CD4-positive, alpha-beta memory T cell (primary cell): ENCODE data around the gene UCN. TPM values are rescaled to one million over a fixed set of nuclear protein-coding genes. Genes with fewer than 3 reads are reported as not detected.
A peak's percentile ranks its signal among the peaks of the same experiment; 100 is the strongest.

ENCODE experiments used
- CTCF ChIA-PET: fragments of 350-600 bp; sonication (Branson Sonifier 250); formaldehyde crosslinking; loops from one replicate; lab custom pipeline; 2021; ENCODE audit warnings: inconsistent platforms; ENCODE audit not compliant: partially characterized antibody; lab: Charles Lee
- POLR2A ChIA-PET: fragments of 350-600 bp; sonication (Branson Sonifier 250); formaldehyde crosslinking; loops from one replicate; lab custom pipeline; 2021; ENCODE audit not compliant: partially characterized antibody; lab: Charles Lee
- DNase-seq, 5 donors: peaks; one replicate each; pipeline versions ENCODE4 v3.0.0 to v3.0.0-alpha.2; 2020 to 2022; ENCODE audit warnings: mixed read lengths in 1 of 5
- H3K27ac ChIP-seq: one replicate; pipeline ENCODE4 v1.7.0; 2013; ENCODE audit warnings: low read depth, low read length
- H3K27me3 ChIP-seq: 2 replicates; pipeline ENCODE4 v1.7.0; 2013; ENCODE audit warnings: mild to moderate bottlenecking, low read length, moderate library complexity; ENCODE audit not compliant: insufficient read depth
- H3K36me3 ChIP-seq: 2 replicates; pipeline ENCODE4 v1.7.0; 2013; ENCODE audit warnings: mild to moderate bottlenecking, low read length, moderate library complexity; ENCODE audit not compliant: insufficient read depth
- H3K4me1 ChIP-seq: 2 replicates; pipeline ENCODE4 v1.7.0; 2013; ENCODE audit warnings: mild to moderate bottlenecking, low read length, moderate library complexity; ENCODE audit not compliant: insufficient read depth
- H3K4me3 ChIP-seq, 2 donors: one replicate each; pipeline ENCODE4 v1.7.0; 2013; ENCODE audit warnings: low read length in 2 of 2, mild to moderate bottlenecking in 1 of 2
- H3K9me3 ChIP-seq, 2 donors: one replicate each; pipeline ENCODE4 v1.7.0; 2013; ENCODE audit warnings: low read length in 2 of 2, control low read depth in 1 of 2; ENCODE audit not compliant: control insufficient read depth in 1 of 2
- H3K27ac Mint-ChIP-seq, 7 donors: one replicate each; pipeline ENCODE4 v1.8.0; 2020 to 2021; ENCODE audit warnings: mixed read lengths in 7 of 7, mild to moderate bottlenecking in 6 of 7, inconsistent platforms in 3 of 7, moderate library complexity in 3 of 7
- H3K27me3 Mint-ChIP-seq, 2 donors: one replicate each; pipeline ENCODE4 v1.8.0; 2020 to 2021; ENCODE audit warnings: mixed read lengths in 2 of 2
- H3K36me3 Mint-ChIP-seq, 2 donors: one replicate each; pipeline ENCODE4 v1.8.0; 2020 to 2021; ENCODE audit warnings: mixed read lengths in 2 of 2, inconsistent platforms in 1 of 2, mild to moderate bottlenecking in 1 of 2
- H3K4me1 Mint-ChIP-seq, 4 donors: one replicate each; pipeline ENCODE4 v1.8.0; 2020 to 2021; ENCODE audit warnings: mixed read lengths in 4 of 4, mild to moderate bottlenecking in 1 of 4
- H3K4me3 Mint-ChIP-seq, 8 donors: one replicate each; pipeline ENCODE4 v1.8.0; 2020 to 2021; ENCODE audit warnings: mixed read lengths in 8 of 8, mild to moderate bottlenecking in 7 of 8, moderate library complexity in 6 of 8, inconsistent platforms in 3 of 8
- H3K9me3 Mint-ChIP-seq, 8 donors: one replicate each; pipeline ENCODE4 v1.8.0; 2020 to 2021; ENCODE audit warnings: mixed read lengths in 8 of 8, mild to moderate bottlenecking in 5 of 8, inconsistent platforms in 3 of 8, moderate library complexity in 1 of 8
- intact Hi-C: fragments of 100-400 bp; cut with micrococcal nuclease; formaldehyde crosslinking; loops from one replicate; pipeline ENCODE4 v1.15.1; 2023
- polyA plus RNA-seq, 2 donors: library from polyadenylated mRNA; unstranded; fragments of 300-500 nt; fragmentation: Illumina TruSeq; gene quantifications; one replicate each; pipeline ENCODE4 v1.2.3, GENCODE V29; 2021
- total RNA-seq, 2 experiments: library from RNA; stranded (reverse); gene quantifications; one replicate each; pipeline ENCODE4 v1.2.3, GENCODE V29; 2021

Gene UCN
- total and polyA plus RNA-seq, 4 experiments from 2014 or later = 0.84 to 5.4 (median 5.1) TPM; not detected in 1

- no peaks in the 10 kb centered on the region for H3K27me3 Mint-ChIP-seq
- H3K27ac Mint-ChIP-seq = no peak overlapping the region
- ChIA-PET CTCF (interaction anchor here (1.3 kb wide), 1 partner anchor 14 kb away, joined by 3 read pairs; no protein-coding TSS in a partner anchor), POLR2A (no interaction called here)
- peaks cover 10 to 20% of the 10 kb centered on the region in 2 donors for H3K36me3 Mint-ChIP-seq
- Histone ChIP-seq H3K27ac (no peak overlapping the region), H3K4me3 (no peak overlapping the region), H3K4me1 (peaks cover 8% of the 10 kb centered on the region), H3K9me3 (no peaks in the 10 kb centered on the region), H3K36me3 (no peaks in the 10 kb centered on the region), H3K27me3 (no peaks in the 10 kb centered on the region)
- H3K4me3 Mint-ChIP-seq = no peak overlapping the region
- DNase-seq = no peak
- intact Hi-C loops = no loop called here
- peaks cover 4 to 8% (median 6%) of the 10 kb centered on the region in 4 donors for H3K4me1 Mint-ChIP-seq
- H3K9me3 Mint-ChIP-seq = peaks cover 0 to 2% (median 0%) of the 10 kb centered on the region in 8 donors
Observed at GRCh38 chr2:27316655-27317412, 8.6 kb upstream of the UCN start.

- H3K4me3 ChIP-seq = no peak overlapping the region
- CTCF ChIA-PET = interaction anchor here (1.3 to 4.6 kb wide), 2 partner anchors 12 to 22 kb away, joined by 4 to 23 read pairs; no protein-coding TSS in a partner anchor
- POLR2A ChIA-PET = interaction anchor here (1.7 kb wide), 1 partner anchor 8 kb away, joined by 5 read pairs; no protein-coding TSS in a partner anchor
Observed at GRCh38 chr2:27315122-27315521, 6.9 kb upstream of the UCN start.

GRCh38 chr2:27314709-27315108 is 6.5 kb upstream of the UCN start:
- no peaks in the 10 kb centered on the region for H3K9me3 Mint-ChIP-seq
- peaks cover 15 to 30% of the 10 kb centered on the region in 2 donors for H3K36me3 Mint-ChIP-seq
- no peaks in the 10 kb centered on the region for H3K27me3 Mint-ChIP-seq
- no peaks in the 10 kb centered on the region for H3K4me1 ChIP-seq
- H3K9me3 ChIP-seq = no peaks in the 10 kb centered on the region
- H3K27ac ChIP-seq = no peak overlapping the region
- no peak overlapping the region for H3K4me3 ChIP-seq
- intact Hi-C loops = no loop called here
- DNase-seq = no peak
- ChIA-PET POLR2A (interaction anchor here (1.7 kb wide), 1 partner anchor 9 kb away, joined by 5 read pairs; no protein-coding TSS in a partner anchor), CTCF (interaction anchor here (1.3 to 4.6 kb wide), 2 partner anchors 11 to 22 kb away, joined by 4 to 23 read pairs; no protein-coding TSS in a partner anchor)
- H3K36me3 ChIP-seq = no peaks in the 10 kb centered on the region
- H3K27ac Mint-ChIP-seq = peak overlapping the region in 3 of 7 donors; percentile 5 to 59 (median 37)
- peaks cover 0 to 2% (median under 1%) of the 10 kb centered on the region in 4 donors for H3K4me1 Mint-ChIP-seq
- H3K27me3 ChIP-seq = no peaks in the 10 kb centered on the region
- no peak overlapping the region for H3K4me3 Mint-ChIP-seq

More at GRCh38 chr2:27315122-27315521, 6.9 kb upstream of the UCN start:
- H3K4me1 Mint-ChIP-seq = peaks cover 0 to 1% (median 0%) of the 10 kb centered on the region in 4 donors
- no peak for DNase-seq
- Histone ChIP-seq H3K9me3 (no peaks in the 10 kb centered on the region), H3K36me3 (no peaks in the 10 kb centered on the region), H3K27me3 (no peaks in the 10 kb centered on the region), H3K27ac (no peak overlapping the region), H3K4me1 (no peaks in the 10 kb centered on the region)
- no peak overlapping the region for H3K4me3 Mint-ChIP-seq
- no peak overlapping the region for H3K27ac Mint-ChIP-seq
- intact Hi-C loops = no loop called here
- no peaks in the 10 kb centered on the region for H3K9me3 Mint-ChIP-seq
- H3K27me3 Mint-ChIP-seq = no peaks in the 10 kb centered on the region
- peaks cover 14 to 26% of the 10 kb centered on the region in 2 donors for H3K36me3 Mint-ChIP-seq

- intact Hi-C loops = no loop called here
- H3K36me3 ChIP-seq = no peaks in the 10 kb centered on the region
- Mint-ChIP-seq H3K4me3 (no peak overlapping the region), H3K27me3 (no peaks in the 10 kb centered on the region), H3K4me1 (peaks cover 0 to 4% (median under 1%) of the 10 kb centered on the region in 4 donors), H3K27ac (peak overlapping the region in 1 of 7 donors; percentile 37), H3K9me3 (no peaks in the 10 kb centered on the region), H3K36me3 (peaks cover 20 to 36% of the 10 kb centered on the region in 2 donors)
- no peak overlapping the region for H3K27ac ChIP-seq
- no peaks in the 10 kb centered on the region for H3K27me3 ChIP-seq
- no peaks in the 10 kb centered on the region for H3K4me1 ChIP-seq
- CTCF ChIA-PET = interaction anchor here (1.3 to 4.6 kb wide), 2 partner anchors 11 to 23 kb away, joined by 4 to 23 read pairs; no protein-coding TSS in a partner anchor
- no peak for DNase-seq
- POLR2A ChIA-PET = interaction anchor here (1.7 kb wide), 1 partner anchor 9 kb away, joined by 5 read pairs; no protein-coding TSS in a partner anchor
- H3K4me3 ChIP-seq = no peak overlapping the region
- H3K9me3 ChIP-seq = no peaks in the 10 kb centered on the region
Observed at GRCh38 chr2:27313882-27314645, 5.8 kb upstream of the UCN start.

- H3K4me1 Mint-ChIP-seq = peaks cover 1 to 5% (median 3%) of the 10 kb centered on the region in 4 donors
- no peaks in the 10 kb centered on the region for H3K9me3 Mint-ChIP-seq
- CTCF ChIA-PET = interaction anchor here (2.0 to 4.6 kb wide), 2 partner anchors 9 to 32 kb away, joined by 6 to 23 read pairs; no protein-coding TSS in a partner anchor
- peaks cover 19 to 34% of the 10 kb centered on the region in 2 donors for H3K36me3 Mint-ChIP-seq
- no peak for DNase-seq
- Histone ChIP-seq H3K4me1 (peaks cover 3% of the 10 kb centered on the region), H3K4me3 (no peak overlapping the region), H3K36me3 (no peaks in the 10 kb centered on the region), H3K27me3 (peaks cover 3% of the 10 kb centered on the region), H3K27ac (no peak overlapping the region), H3K9me3 (no peaks in the 10 kb centered on the region)
- POLR2A ChIA-PET = interaction anchor here (0.7 kb wide), 1 partner anchor 10 kb away, joined by 3 read pairs; no protein-coding TSS in a partner anchor
- H3K27me3 Mint-ChIP-seq = peaks cover 0 to 3% of the 10 kb centered on the region in 2 donors
- intact Hi-C loops = no loop called here
- H3K27ac Mint-ChIP-seq = no peak overlapping the region
- H3K4me3 Mint-ChIP-seq = no peak overlapping the region
Observed at GRCh38 chr2:27312152-27312551, 3.9 kb upstream of the UCN start.

- Mint-ChIP-seq H3K27me3 (peaks cover 8 to 12% of the 10 kb centered on the region in 2 donors), H3K4me1 (peaks cover 1 to 8% (median 4%) of the 10 kb centered on the region in 4 donors), H3K4me3 (peak overlapping the region in 1 of 8 donors; percentile 46), H3K27ac (no peak overlapping the region), H3K9me3 (no peaks in the 10 kb centered on the region), H3K36me3 (peaks cover 17 to 26% of the 10 kb centered on the region in 2 donors)
- ChIA-PET CTCF (no interaction called here), POLR2A (no interaction called here)
- H3K27ac ChIP-seq = no peak overlapping the region
- no peak overlapping the region for H3K4me3 ChIP-seq
- intact Hi-C loops = no loop called here
- peaks cover 13% of the 10 kb centered on the region for H3K27me3 ChIP-seq
- no peak for DNase-seq
- peaks cover 15% of the 10 kb centered on the region for H3K4me1 ChIP-seq
- H3K9me3 ChIP-seq = no peaks in the 10 kb centered on the region
- H3K36me3 ChIP-seq = no peaks in the 10 kb centered on the region
Observed at GRCh38 chr2:27309651-27310050, 1.4 kb upstream of the UCN start.
